Muscle of back (tissue), 11 donors: ENCODE measurements around the gene DNHD1. TPM values are rescaled to one million over a fixed set of nuclear protein-coding genes. Genes with fewer than 3 reads are reported as not detected.
"Not testable (repeated sequence)": the region's sequence is repeated elsewhere in the genome, so short reads cannot be mapped to it uniquely, and the experiment has no call there.

Experiments used
- DNase-seq, 3 donors: peaks; one replicate each; pipeline versions ENCODE4 v3.0.0 to v3.0.0-alpha.2; 2013
- polyA plus RNA-seq, 10 donors: library from polyadenylated mRNA; unstranded; fragments of 120-200 nt; gene quantifications; one replicate each; pipeline ENCODE4 v1.2.1, GENCODE V29; 2013; ENCODE audit not compliant: insufficient read length in 10 of 10

Gene DNHD1
- polyA plus RNA-seq, 10 donors, result 3.9 to 13.5 (median 5.8) TPM

GRCh38 chr11:6476571-6476970 lies 20.5 kb upstream of the DNHD1 start:
- DNase-seq, result no peak

DNA sequence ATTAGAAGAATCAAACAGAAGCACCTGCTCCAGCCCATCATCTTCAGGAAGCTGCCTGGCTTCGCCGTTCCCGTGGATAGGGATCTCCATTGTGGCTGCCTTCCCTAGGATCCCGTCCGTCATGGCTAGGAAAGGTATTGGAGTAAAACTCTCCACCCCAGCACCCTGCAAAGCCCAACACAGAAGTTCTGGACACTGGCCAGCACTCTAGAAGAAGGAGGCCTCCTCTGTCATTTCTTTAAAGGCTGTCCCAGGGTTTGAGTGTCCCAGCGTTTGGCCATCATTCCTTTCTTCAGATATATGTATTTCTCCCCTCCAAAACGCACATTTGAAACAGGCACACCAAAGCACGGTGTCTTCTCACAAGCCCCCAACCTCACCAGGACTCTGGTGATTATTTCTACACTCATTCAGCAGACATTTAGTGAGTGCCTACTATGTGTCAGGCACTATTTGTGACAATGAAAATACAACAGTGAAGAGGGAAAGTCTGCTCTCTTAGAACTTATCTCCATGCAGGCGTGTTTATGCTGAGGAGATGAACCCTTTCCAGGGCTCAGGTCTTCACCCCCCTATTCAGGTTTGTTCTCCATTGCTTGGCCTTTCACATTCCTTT lies 16.7 kb upstream of the DNHD1 start:
- DNase-seq, result peak in 2 of 3 donors; percentile 29 to 44

DNA sequence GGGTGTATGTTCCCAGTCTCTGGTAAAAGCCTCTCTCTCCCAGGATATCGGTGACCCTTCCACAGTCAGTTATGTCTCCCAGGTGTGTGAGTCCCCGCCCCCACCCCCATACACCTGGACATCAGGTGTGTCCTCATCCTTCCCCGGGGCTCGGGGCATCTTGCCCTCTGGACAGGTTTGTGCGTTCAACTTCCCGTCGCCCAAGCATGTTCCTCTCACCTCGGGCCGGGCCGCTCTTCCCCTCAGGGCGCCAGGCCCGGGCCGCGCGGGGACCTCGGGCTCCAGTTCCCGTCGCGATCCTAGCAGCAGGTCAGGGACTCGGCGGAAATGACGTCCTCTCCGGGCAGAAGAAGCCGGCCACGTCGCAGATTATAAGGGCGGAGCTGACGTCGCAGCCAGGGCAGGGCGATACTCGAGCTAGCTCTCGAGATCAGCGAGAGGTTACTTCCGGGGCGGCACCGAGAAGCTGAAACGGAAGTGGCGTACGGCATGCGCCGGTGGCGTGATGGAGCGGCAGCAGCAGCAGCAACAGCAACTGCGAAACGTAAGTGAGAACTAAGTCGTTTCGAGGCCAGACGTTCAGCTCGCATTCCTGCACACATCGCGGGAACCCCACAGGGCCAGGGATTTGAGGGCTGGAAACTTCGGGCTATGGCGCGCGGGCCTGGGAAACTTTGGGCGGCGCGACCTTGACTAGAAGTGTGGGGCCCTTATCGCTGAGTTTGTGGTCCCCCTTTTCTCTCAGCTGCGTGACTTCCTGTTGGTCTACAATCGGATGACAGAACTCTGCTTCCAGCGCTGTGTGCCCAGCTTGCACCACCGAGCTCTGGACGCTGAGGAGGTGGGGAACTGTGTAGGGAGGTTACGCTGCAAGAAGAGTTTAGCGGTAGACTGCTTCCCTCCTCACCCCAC lies 15.8 kb upstream of the DNHD1 start, which contains the start of the genes ARFIP2 and TIMM10B:
Gene ARFIP2, minus strand, starts transcription at position 320 of the 912 bp plus-strand sequence. CDS start 910 bp downstream, outside the sequence.
Gene TIMM10B, plus strand, starts transcription at position 490 of the 912 bp plus-strand sequence. Its CDS starts 16 bp downstream, at position 506.
- peak; percentile 98 to 99 (median 99) for DNase-seq

DNA sequence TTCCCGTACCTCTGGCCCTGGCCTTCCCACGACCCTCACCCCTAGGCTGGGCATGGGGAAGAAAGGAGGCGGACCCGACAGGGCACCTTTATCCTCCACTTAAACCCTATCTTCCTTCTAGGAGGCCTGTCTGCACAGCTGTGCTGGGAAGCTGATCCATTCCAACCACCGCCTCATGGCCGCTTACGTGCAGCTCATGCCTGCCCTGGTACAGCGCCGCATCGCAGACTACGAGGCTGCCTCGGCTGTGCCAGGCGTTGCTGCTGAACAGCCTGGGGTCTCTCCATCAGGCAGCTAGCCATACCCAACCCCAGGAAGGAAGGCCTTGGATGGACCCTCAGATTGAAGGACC lies 15.2 kb upstream of the DNHD1 start:
- no peak for DNase-seq

GRCh38 chr11:6482441-6482840 lies 14.6 kb upstream of the DNHD1 start:
- no peak for DNase-seq

GRCh38 chr11:6483015-6483414 lies 14.1 kb upstream of the DNHD1 start:
- DNase-seq, result no peak

GRCh38 chr11:6485661-6486060 lies 11.4 kb upstream of the DNHD1 start:
- DNase-seq, result no peak

DNA sequence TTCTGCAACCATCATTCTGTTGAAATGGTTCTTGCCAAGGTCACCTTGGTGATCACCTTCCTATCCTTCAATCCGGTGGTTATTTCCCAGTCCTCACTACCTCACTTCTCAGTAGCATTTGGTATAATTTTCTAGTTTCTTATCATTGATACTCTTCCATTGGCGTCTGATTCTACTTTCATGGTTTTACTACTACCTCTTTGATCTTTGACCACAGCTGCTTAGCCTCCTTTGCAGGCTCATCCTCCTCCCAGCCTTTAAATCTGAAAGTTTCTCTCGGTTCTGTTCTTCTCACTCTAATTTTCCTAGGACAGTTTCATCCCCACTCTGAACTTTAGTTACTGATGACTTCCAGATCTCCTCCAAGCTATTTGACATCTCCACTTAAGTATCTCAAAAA lies 10.8 kb upstream of the DNHD1 start:
- no peak for DNase-seq

DNA sequence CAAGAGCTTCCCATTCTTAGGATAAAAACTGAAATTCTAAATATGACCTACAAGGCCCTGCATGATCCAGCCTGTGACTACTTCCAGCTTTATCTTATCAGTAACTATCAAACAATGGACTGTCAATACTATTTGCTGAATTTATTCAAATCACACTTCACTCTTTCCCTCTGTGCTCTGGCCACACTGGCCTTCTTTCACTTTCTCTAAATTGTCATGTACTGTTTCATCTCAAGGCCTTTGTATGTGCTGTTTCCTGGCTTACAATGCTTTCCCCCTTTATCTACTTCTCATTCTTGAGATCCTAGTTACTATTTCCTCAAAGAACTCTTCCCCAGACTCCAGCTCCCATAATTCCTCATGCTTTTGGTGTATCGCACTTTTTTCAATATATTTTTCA lies 10.1 kb upstream of the DNHD1 start:
- DNase-seq, result no peak

DNA sequence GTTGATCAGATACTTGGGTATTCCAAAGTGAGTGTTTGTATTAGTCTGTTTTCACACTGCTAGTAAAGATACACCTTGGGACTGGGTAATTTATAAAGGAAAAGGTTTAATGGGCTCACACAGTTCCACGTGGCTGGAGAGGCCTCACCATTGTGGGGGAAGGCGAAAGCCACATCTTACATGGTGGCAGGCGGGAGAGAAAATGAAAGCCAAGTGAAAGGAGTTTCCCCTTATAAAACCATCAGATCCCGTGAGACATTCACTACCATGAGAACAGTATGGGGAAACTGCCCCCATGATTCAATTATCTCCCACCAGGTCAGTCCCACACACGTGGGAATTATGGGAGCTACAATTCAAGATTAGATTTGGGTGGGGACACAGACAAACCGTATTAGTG lies 8.7 kb upstream of the DNHD1 start:
- DNase-seq, result no peak

GRCh38 chr11:6488821-6489220 lies 8.3 kb upstream of the DNHD1 start:
- DNase-seq, result no peak

- no peak for DNase-seq
Measured at GRCh38 chr11:6489306-6489705, 7.8 kb upstream of the DNHD1 start.

GRCh38 chr11:6498121-6498520 lies 1.0 kb downstream of the DNHD1 start:
- DNase-seq, result no peak

DNA sequence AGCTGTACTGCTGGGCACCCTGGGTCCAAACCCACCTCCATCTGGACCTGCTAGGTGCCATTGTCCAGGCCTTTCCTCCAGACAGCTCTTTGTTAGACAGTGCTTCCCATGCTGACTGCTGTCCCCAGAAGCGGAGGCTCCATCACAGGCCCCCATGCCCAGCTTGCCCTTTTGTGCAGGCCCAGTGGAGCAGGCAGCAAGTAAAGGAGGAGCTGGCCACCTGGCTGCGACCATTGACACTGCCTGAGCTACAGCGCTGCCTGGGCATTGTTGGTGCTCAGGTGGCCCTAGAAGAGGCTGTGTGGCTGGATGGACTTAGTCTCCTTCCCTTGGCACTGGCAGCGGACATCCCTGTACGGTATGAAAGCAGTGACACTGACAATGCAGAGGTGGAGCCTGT lies 1.5 kb downstream of the DNHD1 start:
- DNase-seq, result no peak

- no peak for DNase-seq
Measured at GRCh38 chr11:6502382-6502781, 5.3 kb downstream of the DNHD1 start.

GRCh38 chr11:6504166-6504565 lies 7.1 kb downstream of the DNHD1 start:
- DNase-seq, result no peak

- DNase-seq, result peak; percentile 12 to 39 (median 35)
Measured at GRCh38 chr11:6505577-6506240, 8.6 kb downstream of the DNHD1 start.

GRCh38 chr11:6516865-6517264 lies 19.8 kb downstream of the DNHD1 start:
- DNase-seq, result no peak

DNA sequence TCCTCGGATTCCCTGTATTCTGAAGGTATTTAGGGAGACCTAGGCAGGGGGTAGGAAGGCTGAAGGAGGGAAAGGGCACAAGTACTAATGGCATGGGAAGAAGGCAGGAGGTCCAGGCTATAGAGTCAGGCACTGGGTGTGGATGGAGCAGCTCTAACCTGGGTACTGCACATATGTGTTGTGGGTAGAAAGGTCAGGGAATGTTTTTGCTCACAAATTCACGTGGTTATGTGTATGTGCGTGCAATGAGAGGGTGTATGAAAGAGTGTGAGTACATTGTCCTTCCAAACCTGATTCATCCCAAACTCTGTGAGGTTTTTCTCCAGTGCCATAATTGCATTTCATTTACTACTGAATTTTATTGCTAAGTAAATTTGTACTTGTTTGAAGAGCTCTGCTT lies 23.2 kb downstream of the DNHD1 start:
- DNase-seq, result no peak

GRCh38 chr11:6521946-6522345 lies 24.9 kb downstream of the DNHD1 start:
- not testable (repeated sequence) for DNase-seq

GRCh38 chr11:6523253-6523652 lies 26.2 kb downstream of the DNHD1 start:
- DNase-seq, result peak in 1 of 3 donors; percentile 35

- no peak for DNase-seq
Measured at GRCh38 chr11:6526411-6527135, 29.5 kb downstream of the DNHD1 start.
